Measurements from ENCODE around the gene CRYGS.
"Not testable (repeated sequence)": the region's sequence is repeated elsewhere in the genome, so short reads cannot be mapped to it uniquely, and the experiment has no call there.

Gene CRYGS

GRCh38 chr3:186544281-186544680 lies at the start of gene CRYGS:
Gene CRYGS, minus strand, starts transcription at chr3:186544380. Its CDS starts 54 bp downstream, at chr3:186544326.
- no peak for DNase-seq (ENCODE audit: low read depth)

DNA sequence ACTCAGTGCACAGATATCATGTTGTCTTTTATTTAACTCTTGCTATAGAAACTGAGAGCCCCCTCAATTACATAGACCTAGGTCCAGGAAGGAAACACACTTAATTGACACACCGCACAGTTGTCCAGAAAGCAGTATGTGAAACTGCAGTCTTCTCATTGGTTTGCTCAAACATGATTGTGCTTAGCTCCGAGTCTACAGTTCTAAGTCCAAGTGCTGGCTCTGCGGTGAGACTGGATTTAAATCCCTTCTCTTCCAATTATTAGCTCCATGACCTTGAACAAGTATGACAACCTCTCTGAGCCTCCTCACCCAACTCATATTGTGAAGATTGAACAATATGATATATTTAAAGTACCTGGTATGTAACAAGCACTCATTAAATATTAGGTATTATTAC lies 49.7 kb upstream of the CRYGS start:
- DNase-seq (ENCODE audit: low read depth): no peak

DNA sequence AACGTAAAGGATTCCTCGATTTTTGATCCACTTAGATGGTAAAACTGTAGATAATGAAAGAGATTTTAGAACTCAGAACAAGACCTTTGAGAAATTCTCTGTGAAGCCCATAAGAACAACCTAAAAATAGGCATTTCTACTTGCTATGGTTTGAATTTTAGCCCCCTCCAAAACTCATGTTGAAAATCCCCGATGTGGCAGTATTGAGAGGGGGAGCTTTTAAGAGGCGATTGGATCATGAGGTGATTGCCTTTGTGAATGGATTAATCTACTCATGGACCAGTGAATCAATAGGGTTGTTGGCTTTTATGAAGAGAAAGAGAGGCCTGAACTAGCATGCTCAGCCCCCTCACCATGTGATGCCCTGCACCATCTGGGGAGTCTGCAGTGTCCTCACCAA lies 48.5 kb upstream of the CRYGS start:
- DNase-seq (ENCODE audit: low read depth): no peak

DNA sequence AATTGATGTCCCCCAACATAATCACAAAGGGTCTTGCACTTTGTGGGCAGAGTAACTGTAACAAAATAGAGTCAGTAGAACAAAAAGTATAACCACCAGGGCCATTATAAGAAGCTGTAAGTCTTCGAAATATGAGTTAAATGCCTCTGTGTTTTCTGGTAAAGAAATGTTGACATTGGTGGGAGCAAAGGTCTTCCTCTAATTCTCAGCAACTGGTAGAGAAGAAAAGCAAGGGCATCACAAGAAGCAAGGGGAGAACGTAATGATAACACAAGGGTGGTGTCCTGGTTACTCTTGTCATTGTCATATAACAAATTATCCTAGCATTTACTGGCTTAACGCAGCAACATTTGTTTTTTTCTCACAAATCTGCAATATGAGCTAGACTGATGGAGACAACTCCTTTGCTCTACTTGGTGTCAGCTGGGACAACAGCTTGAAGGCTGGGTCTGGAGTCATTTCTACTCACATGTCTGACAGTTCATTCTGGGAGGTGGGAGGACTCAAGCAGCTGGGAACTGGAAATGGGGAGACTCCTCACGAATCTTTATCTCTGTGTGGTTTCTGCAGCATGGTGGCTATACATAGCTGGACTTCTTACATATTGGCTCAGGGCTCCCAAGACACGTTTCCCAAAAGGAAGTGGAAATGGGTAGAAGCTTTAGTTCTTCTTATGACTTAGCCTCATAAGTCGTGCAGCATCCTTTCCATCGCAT lies 46.6 kb upstream of the CRYGS start:
- DNase-seq (ENCODE audit: low read depth): no peak

- DNase-seq (ENCODE audit: low read depth): peak; percentile 55
Measured at GRCh38 chr3:186589856-186590579, 45.8 kb upstream of the CRYGS start.

DNA sequence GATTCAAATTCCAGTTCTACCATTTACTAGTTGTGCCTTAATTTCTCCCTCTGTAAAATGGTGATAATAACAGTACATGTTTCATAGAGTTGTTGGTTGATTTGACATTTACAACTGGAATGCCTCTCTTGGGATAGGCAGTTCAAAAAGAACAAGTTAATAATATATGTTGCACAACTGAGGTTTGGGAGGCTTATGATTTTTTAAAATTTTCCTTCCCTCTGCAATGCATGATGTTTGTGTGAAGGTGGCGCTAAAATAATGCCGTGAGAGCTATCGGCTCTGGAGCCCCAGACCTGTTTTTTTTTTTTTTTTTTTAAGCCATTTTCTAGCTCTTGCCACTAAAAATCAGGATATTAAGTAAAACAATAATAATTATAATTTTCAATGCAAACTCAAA lies 44.9 kb upstream of the CRYGS start:
- peak; percentile 69 for DNase-seq (ENCODE audit: low read depth)

DNA sequence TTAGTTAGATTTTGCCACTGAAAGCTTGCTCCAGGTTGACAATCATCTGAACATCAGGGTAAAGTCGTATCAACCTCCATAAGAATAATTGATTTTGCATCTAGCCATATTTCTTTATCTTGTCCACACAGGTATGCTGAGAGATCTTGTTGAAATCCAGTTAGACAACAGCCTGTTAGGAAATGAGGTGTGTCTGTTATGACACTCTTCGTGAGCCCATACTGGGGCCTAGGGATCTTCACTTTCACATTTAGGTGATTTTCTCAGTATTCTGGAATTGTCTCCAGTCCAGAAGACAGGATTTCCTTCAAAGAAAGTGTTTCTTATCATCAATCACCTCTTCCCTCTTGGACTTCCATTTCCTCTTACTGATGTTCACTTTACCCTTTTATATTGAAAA lies 44.5 kb upstream of the CRYGS start:
- peak; percentile 30 for DNase-seq (ENCODE audit: low read depth)

DNA sequence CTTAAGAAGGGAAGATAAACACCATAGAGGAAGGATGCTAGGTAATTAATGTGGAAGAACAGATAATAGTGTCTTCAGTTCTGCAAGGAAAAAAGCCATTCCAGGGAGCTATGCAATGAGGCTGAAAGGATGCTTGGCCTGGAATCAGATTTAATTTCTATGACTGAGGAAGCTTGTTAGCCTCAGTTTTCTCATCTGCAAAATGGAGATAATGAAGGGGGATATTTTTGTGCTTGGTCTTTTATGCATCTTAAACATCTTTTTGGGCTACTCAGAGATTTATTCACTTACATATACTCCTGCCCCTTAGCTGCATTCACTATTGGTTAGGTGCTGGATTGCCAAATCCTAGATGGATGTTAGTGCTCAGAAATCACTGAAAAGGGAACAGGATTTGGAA lies 43.0 kb upstream of the CRYGS start:
- no peak for DNase-seq (ENCODE audit: low read depth)

DNA sequence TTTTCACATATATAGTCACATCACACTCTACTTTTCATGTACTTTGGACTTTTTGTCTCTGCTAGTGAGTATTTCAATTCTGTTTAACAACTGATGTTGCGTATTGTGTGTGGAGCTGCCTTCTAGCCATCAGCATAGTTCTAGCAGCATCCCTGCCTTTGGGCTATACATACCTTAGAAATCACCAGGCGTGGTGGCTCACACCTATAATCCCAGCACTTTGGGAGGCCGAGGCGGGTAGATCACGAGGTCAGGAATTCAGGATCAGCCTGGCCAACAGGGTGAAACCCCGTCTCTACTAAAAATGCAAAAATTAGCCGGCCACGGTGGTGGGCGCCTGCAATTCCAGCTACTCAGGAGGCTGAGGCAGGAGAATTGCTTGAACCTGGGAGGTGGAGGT lies 42.1 kb upstream of the CRYGS start:
- not testable (repeated sequence) for DNase-seq (ENCODE audit: low read depth)

DNA sequence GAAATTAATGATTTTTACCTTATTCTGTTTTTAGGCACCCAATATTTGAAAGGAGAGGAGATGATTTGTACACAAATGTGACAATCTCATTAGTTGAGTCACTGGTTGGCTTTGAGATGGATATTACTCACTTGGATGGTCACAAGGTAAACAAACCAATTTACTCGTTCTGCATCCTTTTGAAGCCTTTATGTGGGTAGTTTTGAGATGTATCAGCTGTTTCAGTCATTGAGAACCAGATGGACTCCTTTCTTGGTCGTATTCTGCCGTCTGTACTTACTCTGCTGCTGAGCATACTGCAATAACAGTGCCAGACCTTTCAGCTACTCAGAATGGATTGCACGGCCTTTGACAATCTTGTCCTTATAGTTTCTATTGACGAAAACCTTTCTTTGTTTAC lies 39.7 kb upstream of the CRYGS start:
- DNase-seq (ENCODE audit: low read depth): peak; percentile 47

GRCh38 chr3:186582541-186582940 lies 38.4 kb upstream of the CRYGS start:
- DNase-seq (ENCODE audit: low read depth): no peak

GRCh38 chr3:186580785-186581184 lies 36.6 kb upstream of the CRYGS start:
- no peak for DNase-seq (ENCODE audit: low read depth)

- DNase-seq (ENCODE audit: low read depth): no peak
Measured at GRCh38 chr3:186577521-186577920, 33.3 kb upstream of the CRYGS start.

- DNase-seq (ENCODE audit: low read depth): no peak
Measured at GRCh38 chr3:186571644-186572013, 27.4 kb upstream of the CRYGS start.

GRCh38 chr3:186570941-186571643 lies 26.9 kb upstream of the CRYGS start:
- DNase-seq (ENCODE audit: low read depth): no peak

DNA sequence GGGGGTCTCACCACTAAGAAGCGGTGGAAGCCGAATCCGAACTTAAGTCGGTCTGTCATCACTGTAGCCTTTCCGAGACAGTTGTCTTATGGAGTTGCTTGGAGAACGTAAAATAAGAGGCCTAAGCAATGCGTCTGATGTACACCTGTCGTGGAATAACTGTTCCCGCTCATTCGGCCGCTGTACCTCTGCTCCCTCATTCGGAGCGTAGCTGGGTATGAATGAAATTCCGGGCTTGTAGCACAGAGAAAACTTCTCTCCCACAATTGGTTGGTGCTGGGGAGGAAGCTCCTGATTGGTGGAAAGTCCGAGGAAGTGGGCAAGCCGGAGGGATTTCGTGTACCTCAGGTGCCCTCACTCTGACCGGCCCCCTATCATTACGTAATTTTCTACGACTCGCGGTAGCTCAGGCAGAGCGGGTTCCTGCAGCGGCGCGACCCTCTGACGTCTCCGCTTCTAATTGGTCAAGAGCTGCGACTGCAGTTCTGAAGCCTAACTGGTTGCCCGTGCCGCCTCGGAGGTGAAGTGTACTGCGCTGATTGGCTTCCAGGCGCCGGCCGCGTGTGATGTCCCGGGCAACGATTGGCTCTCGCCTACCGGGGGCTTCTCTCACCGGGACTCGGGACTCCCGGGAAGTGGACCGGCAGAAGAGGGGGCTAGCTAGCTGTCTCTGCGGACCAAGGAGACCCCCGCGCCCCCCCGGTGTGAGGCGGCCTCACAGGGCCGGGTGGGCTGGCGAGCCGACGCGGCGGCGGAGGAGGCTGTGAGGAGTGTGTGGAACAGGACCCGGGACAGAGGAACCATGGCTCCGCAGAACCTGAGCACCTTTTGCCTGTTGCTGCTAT lies 26.1 kb upstream of the CRYGS start, which contains the start of gene DNAJB11:
Gene DNAJB11, plus strand, starts transcription at position 625 of the 845 bp plus-strand sequence. Its CDS starts 178 bp downstream, at position 803.
- DNase-seq (ENCODE audit: low read depth): peak; percentile 100

- DNase-seq (ENCODE audit: low read depth): no peak
Measured at GRCh38 chr3:186569779-186570095, 25.6 kb upstream of the CRYGS start.

GRCh38 chr3:186569361-186569760 lies 25.2 kb upstream of the CRYGS start:
- DNase-seq (ENCODE audit: low read depth): not testable (repeated sequence)

- DNase-seq (ENCODE audit: low read depth): peak; percentile 82
Measured at GRCh38 chr3:186567072-186567921, 23.1 kb upstream of the CRYGS start, which contains the start of gene TBCCD1. Gene TBCCD1, minus strand, starts transcription at chr3:186567339. Its CDS starts 3,010 bp downstream, at chr3:186564329.

- no peak for DNase-seq (ENCODE audit: low read depth)
Measured at GRCh38 chr3:186566772-186567071, 22.5 kb upstream of the CRYGS start.

GRCh38 chr3:186564586-186564985 lies 20.4 kb upstream of the CRYGS start:
- no peak for DNase-seq (ENCODE audit: low read depth)
